HG02943 (cell line): Measurements from ENCODE around the gene OSBP2.

ENCODE experiments used
- ATAC-seq: cut with Tn5 transposase; IDR thresholded peaks from one replicate; pipeline ENCODE4 v1.9.1; 2021; ENCODE audit warnings: mild to moderate bottlenecking, low read depth, moderate library complexity; ENCODE audit not compliant: unreplicated experiment

Gene OSBP2

GRCh38 chr22:30875481-30876215 is 181.0 kb downstream of the OSBP2 start:
- no peak for ATAC-seq

DNA sequence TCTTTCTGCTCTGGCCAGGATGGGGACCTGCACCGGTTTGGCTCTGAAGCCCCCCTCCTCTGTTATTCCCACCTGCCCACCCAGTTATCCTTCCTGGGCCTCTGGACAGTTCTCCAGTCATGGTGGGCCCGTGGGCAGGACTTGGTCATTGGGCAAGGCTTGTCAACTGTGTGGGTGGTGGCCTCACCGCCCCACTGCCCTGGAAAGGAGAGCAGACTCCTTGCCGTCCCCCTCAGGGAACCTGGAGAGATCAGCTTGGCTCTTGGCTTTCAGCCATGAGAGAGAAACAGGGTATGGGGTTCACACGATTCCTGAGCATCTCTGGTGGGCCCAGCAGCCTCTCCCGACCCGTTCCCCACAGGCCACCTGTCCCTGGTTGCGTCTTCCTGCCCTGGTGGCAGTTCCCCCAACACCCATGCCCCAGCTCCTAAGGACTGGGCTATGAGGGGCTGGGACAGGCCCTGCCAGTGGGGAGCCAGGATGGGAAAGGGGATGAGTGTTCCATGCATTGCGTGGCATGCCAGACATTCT is 181.6 kb downstream of the OSBP2 start:
- no peak for ATAC-seq

GRCh38 chr22:30876915-30877553 is 182.4 kb downstream of the OSBP2 start:
- no peak for ATAC-seq

- ATAC-seq: no peak
These were observed 183.2 kb downstream of the OSBP2 start for GRCh38 chr22:30877662-30878515.

GRCh38 chr22:30878516-30879414 is 184.1 kb downstream of the OSBP2 start:
- no peak for ATAC-seq

- ATAC-seq: no peak
These were observed 184.7 kb downstream of the OSBP2 start for GRCh38 chr22:30879415-30879797.

DNA sequence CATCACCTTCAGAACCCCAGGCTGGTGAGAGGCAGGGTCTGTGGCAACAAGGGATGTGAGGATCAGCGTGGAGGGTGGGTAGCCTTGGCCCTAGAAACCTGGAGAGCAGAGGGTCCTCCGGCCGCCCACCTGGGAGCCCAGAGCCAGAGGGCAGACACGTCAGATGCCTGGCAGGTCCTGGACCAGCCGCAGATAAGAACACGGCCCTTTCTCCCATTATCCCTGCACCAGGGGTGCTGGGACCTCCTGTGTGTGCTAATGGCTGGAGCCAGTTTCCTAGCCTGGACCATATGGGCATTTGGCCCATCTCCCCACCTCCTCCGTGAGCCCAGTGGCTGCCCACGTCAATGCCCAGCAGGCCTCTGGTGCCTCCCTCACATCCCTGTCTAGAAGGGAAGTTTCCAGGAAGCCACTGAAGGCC is 185.5 kb downstream of the OSBP2 start:
- ATAC-seq: no peak

GRCh38 chr22:30880847-30881246 is 186.2 kb downstream of the OSBP2 start:
- ATAC-seq: no peak

GRCh38 chr22:30881361-30882183 is 186.9 kb downstream of the OSBP2 start:
- ATAC-seq: no peak

DNA sequence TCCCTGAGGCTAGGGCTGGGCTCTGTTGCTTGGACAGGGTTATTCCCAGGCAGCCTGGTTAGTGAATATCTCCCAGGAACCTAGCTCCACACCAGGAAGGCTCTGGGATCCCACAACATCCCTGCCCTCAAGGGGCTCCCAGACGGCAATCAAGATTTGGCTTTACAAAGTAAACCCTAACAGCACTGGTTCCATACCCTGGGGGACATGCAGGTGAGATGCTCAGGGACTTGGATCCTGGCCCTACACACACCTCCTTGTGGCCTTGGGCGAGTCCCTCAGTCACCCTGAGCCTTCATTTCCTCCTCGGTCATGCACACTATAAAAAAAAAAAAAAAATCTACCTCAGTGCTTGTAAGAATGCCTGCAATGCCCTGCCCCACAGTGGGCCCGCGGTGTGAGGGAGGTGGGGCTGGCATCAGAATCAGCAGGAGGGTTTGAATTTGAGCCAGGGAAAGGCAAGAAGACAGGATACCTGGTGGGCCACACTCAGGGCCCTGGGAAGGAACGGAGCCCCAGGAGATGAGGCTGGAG is 187.6 kb downstream of the OSBP2 start:
- no peak for ATAC-seq

DNA sequence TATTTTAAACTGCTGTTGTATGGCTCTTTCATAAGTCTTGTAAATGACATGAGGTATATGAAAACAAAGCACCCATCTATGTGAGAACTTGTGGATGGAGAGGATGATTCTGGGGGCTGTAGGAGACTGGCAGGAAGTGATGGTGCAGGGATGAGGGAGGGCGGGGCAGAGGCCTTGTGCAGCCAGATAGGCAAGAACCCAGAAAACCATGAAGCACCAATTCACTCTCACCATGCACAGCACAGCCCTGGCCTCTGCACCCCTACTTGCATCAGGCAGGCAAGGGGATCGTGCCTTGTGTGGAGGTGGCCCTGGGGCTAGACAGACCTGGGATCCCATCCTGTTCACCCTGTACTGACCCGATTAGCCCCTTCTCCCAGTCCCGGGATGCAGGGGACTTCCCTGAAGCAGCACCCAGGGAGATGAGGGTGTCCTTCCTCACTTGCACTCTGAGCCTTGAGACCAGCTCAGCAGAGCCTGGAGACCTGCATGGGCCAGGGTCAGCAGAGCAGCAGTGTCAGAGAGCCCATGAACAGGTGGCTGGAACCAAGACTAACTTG is 188.4 kb downstream of the OSBP2 start:
- ATAC-seq: no peak

DNA sequence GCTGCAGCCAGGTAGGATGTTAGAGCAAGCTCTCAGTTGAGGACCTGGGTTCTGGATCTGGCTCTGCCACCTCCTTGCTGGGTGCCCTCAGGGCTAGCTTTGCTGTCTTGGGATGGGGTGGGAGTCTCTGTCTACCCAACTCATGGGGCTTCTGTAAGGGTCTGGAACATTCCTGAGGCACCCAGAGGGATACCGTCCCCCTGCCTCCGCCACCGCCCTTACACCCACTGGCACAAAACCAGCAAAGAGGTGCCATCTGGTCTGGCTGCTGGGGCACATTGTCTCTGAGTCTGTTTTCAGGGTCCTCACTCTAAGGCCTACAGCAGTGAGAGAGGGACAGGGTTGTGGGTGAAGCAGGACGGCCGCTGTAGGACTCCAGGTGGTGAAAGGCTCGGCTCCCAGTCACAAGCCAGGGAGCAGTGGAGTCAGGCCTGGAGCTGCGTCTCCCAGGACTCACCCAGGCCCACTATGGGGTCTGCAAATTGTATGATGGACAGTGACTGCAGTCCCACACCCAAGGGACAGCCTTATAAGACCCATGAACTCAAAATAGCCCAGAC is 189.0 kb downstream of the OSBP2 start:
- no peak for ATAC-seq

DNA sequence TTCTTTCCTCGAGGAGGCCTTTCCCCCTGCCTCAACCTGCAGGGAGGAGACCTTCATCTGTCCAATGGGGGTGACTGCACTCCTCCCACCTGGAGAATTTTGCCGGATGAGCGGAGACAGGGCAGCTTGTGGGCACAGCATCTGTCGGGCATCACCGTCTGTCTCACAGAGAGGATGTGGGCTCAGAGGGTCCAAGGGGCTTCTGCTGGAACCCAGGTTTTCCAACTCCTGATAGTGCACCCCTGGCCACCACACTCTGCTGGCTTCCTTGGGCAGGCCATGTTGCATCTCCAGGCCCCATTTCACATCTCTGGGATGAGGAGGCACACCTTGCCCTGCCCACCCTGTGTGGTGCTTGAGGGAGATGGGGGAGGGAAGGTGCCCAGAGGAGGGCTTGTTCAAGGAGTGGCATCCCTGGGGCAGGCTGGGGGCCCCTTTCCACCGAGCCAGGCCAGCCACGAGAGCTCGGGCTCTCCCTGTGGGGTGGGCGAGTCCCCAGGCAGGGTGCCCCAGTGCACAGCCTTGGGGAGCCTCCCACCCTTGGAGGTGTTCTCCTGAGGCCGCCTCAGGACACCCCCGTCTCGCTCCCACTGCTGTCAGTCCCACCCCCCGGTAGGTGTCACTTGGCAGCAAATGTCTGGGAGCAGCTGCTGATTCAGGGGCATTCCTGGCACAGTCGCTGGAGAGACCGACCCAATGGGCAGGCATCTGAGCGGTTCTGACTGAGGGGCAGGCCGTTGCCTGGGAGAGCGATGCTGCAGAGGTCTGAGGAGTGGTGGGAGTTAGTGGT is 189.7 kb downstream of the OSBP2 start:
- no peak for ATAC-seq

DNA sequence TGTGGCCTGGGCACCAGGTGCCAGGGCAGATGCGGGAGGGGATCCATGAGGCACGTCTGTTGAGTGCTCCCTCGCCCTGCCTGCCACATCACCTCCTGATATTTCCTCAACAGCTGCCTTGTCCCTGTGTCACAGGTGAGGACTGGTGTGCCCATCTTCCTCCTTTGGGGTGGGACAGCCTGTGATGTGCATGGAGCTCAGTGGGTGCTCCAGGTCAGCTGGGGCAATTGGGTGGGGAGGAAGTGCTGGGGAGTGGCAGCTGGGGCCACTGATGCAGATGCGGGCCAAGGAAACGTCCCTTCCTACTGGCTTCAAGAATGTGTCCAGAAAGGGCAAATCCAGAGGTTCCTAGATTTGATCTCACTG is 190.3 kb downstream of the OSBP2 start:
- ATAC-seq: no peak

- ATAC-seq: no peak
These were observed 190.9 kb downstream of the OSBP2 start for GRCh38 chr22:30885591-30885990.

- no peak for ATAC-seq
These were observed 192.8 kb downstream of the OSBP2 start for GRCh38 chr22:30887453-30887852.

DNA sequence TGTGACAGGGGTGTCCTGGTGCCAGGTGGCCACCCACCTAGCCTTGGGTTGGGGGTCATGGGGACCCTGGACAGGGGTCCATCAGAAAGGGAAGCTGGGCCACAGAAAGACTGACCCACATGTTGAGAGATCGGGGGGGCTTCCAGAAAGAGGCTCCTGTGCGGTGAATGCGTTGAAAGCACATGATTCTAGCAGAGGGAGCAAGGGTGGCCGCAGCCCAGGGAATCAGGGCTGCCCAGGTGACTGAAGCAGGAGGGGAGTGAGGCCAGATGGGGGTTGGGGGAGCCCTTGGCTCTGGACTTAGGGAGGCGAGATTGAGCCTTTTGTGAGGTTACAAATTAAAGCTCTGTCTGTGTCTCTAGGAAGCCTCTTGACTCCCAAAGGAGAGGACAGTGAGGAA is 193.2 kb downstream of the OSBP2 start:
- no peak for ATAC-seq
